Endothelial cell (in vitro differentiated cells): ENCODE results near the gene PTPRN2. TPM values are rescaled to one million over a fixed set of nuclear protein-coding genes. Genes with fewer than 3 reads are reported as not detected.

Experiments used
- DNase-seq: peaks from one replicate; pipeline ENCODE4 v3.0.0; 2021; ENCODE audit warnings: low spot score
- H3K27ac Mint-ChIP-seq: one replicate; pipeline ENCODE4 v1.8.0; 2021; ENCODE audit warnings: mixed read lengths, inconsistent platforms; ENCODE audit not compliant: unreplicated experiment
- H3K27me3 Mint-ChIP-seq: one replicate; pipeline ENCODE4 v1.8.0; 2021; ENCODE audit warnings: mild to moderate bottlenecking, moderate library complexity, mixed read lengths, inconsistent platforms; ENCODE audit not compliant: unreplicated experiment
- H3K36me3 Mint-ChIP-seq: one replicate; pipeline ENCODE4 v1.8.0; 2021; ENCODE audit warnings: mild to moderate bottlenecking, low read depth, mixed read lengths, inconsistent platforms; ENCODE audit not compliant: unreplicated experiment
- H3K4me1 Mint-ChIP-seq: one replicate; pipeline ENCODE4 v1.8.0; 2021; ENCODE audit warnings: mild to moderate bottlenecking, mixed read lengths, inconsistent platforms; ENCODE audit not compliant: unreplicated experiment
- H3K4me3 Mint-ChIP-seq: one replicate; pipeline ENCODE4 v1.8.0; 2021; ENCODE audit warnings: mild to moderate bottlenecking, mixed read lengths, inconsistent platforms; ENCODE audit not compliant: unreplicated experiment
- H3K9me3 Mint-ChIP-seq: one replicate; pipeline ENCODE4 v1.8.0; 2021; ENCODE audit warnings: mixed read lengths, inconsistent platforms; ENCODE audit not compliant: unreplicated experiment
- CTCF ChIP-seq: fragments of 200-600 bp; sonication (generic); IDR thresholded peaks from one replicate; pipeline ENCODE4 v1.5.0; 2021; ENCODE audit warnings: antibody characterized with exemption; ENCODE audit not compliant: unreplicated experiment
- total RNA-seq: library from RNA; stranded (reverse); fragmentation: NEBNext Ultra II Directional; extraction: Animal tissue kit (Norgen Biotek cat#: 25700); gene quantifications from one replicate; pipeline ENCODE4 v1.2.1, GENCODE V29; 2021; ENCODE audit not compliant: unreplicated experiment

Gene PTPRN2
- total RNA-seq, 1 donor from 2014 or later = 0.18 TPM

GRCh38 chr7:157814931-157815705, 772.5 kb downstream of the PTPRN2 start:
- DNase-seq = no peak
- Mint-ChIP-seq H3K4me1 (peaks cover 2% of the 10 kb centered on the region), H3K9me3 (peaks cover 33% of the 10 kb centered on the region), H3K4me3 (no peak overlapping the region), H3K27ac (no peak overlapping the region), H3K27me3 (peaks cover 13% of the 10 kb centered on the region), H3K36me3 (peaks cover 26% of the 10 kb centered on the region)
- TF ChIP-seq CTCF = no peak

- Mint-ChIP-seq H3K36me3 (peaks cover 27% of the 10 kb centered on the region), H3K4me1 (no peaks in the 10 kb centered on the region), H3K9me3 (peaks cover 39% of the 10 kb centered on the region), H3K4me3 (no peak overlapping the region), H3K27ac (no peak overlapping the region), H3K27me3 (peaks cover 14% of the 10 kb centered on the region)
- DNase-seq = no peak
- no peak for TF ChIP-seq CTCF
These were observed 773.6 kb downstream of the PTPRN2 start for GRCh38 chr7:157813741-157814661.

GRCh38 chr7:157813053-157813452, 774.6 kb downstream of the PTPRN2 start:
- H3K36me3 Mint-ChIP-seq = peaks cover 33% of the 10 kb centered on the region

GRCh38 chr7:157811946-157812345, 775.7 kb downstream of the PTPRN2 start:
- peaks cover 9% of the 10 kb centered on the region for H3K27me3 Mint-ChIP-seq
- TF ChIP-seq CTCF = no peak
- H3K4me3 Mint-ChIP-seq = no peak overlapping the region
- H3K36me3 Mint-ChIP-seq = peaks cover 27% of the 10 kb centered on the region
- DNase-seq = no peak
- no peaks in the 10 kb centered on the region for H3K4me1 Mint-ChIP-seq
- no peak overlapping the region for H3K27ac Mint-ChIP-seq
- H3K9me3 Mint-ChIP-seq = peaks cover 39% of the 10 kb centered on the region

More at GRCh38 chr7:157813053-157813452, 774.6 kb downstream of the PTPRN2 start:
- TF ChIP-seq CTCF = no peak
- Mint-ChIP-seq H3K9me3 (peaks cover 44% of the 10 kb centered on the region), H3K27ac (no peak overlapping the region), H3K4me1 (no peaks in the 10 kb centered on the region), H3K4me3 (no peak overlapping the region), H3K27me3 (peaks cover 15% of the 10 kb centered on the region)
- no peak for DNase-seq
